OCI-LY3 (cell line): ENCODE measurements around the gene RAB11B.

ENCODE experiments used
- CTCF ChIP-seq: fragments of 200-600, 300-600 bp; sonication (generic); IDR thresholded peaks from 2 replicates; pipeline ENCODE4 v1.5.1; 2014; ENCODE audit warnings: antibody characterized with exemption, low read length, low read depth
- EZH2phosphoT487 ChIP-seq: fragments of 200-600 bp; shearing (Covaris generic); IDR thresholded peaks from 2 replicates; pipeline ENCODE4 v1.6.1; 2018; ENCODE audit warnings: antibody characterized with exemption, mixed run types, low read depth

- no peak for TF ChIP-seq CTCF
- TF ChIP-seq EZH2phosphoT487: no peak
These were observed 46.7 kb upstream of the RAB11B start for GRCh38 chr19:8343483-8343844.
